IPS-11a (cell line): Measurements from ENCODE around the gene APEH.

Experiments
- H3K4me3 ChIP-seq: one replicate; pipeline ENCODE4 v1.5.1; 2013; ENCODE audit warnings: low read depth, low read length, control low read depth

The APEH gene

GRCh38 chr3:49711489-49711888, 37.3 kb downstream of the APEH start:
- H3K4me3 ChIP-seq: no peak overlapping the region

- H3K4me3 ChIP-seq: no peak overlapping the region
Measured at GRCh38 chr3:49712166-49712565, 38.0 kb downstream of the APEH start.

GRCh38 chr3:49712631-49713317, 38.6 kb downstream of the APEH start:
- no peak overlapping the region for H3K4me3 ChIP-seq

GRCh38 chr3:49713336-49714105, 39.4 kb downstream of the APEH start:
- H3K4me3 ChIP-seq: no peak overlapping the region

- no peak overlapping the region for H3K4me3 ChIP-seq
Measured at GRCh38 chr3:49714728-49715550, 40.8 kb downstream of the APEH start.

- no peak overlapping the region for H3K4me3 ChIP-seq
Measured at GRCh38 chr3:49715611-49716121, 41.5 kb downstream of the APEH start.

- H3K4me3 ChIP-seq: no peak overlapping the region
Measured at GRCh38 chr3:49716169-49716568, 42.0 kb downstream of the APEH start.

- no peak overlapping the region for H3K4me3 ChIP-seq
Measured at GRCh38 chr3:49716691-49717210, 42.6 kb downstream of the APEH start.

GRCh38 chr3:49717211-49717958, 43.2 kb downstream of the APEH start:
- no peak overlapping the region for H3K4me3 ChIP-seq

- no peak overlapping the region for H3K4me3 ChIP-seq
Measured at GRCh38 chr3:49717959-49718857, 44.1 kb downstream of the APEH start.

- H3K4me3 ChIP-seq: peak overlapping the region; percentile 70
Measured at GRCh38 chr3:49718858-49719213, 44.7 kb downstream of the APEH start.

- H3K4me3 ChIP-seq: peak within 1 kb of the TSS; percentile 70
Measured at GRCh38 chr3:49719214-49719884, 45.2 kb downstream of the APEH start, which contains the start of gene AMIGO3. Gene AMIGO3, minus strand, starts transcription at chr3:49719684. Its CDS starts 219 bp downstream, at chr3:49719465.

- no peak overlapping the region for H3K4me3 ChIP-seq
Measured at GRCh38 chr3:49720855-49721595, 46.9 kb downstream of the APEH start.

GRCh38 chr3:49721596-49721895, 47.4 kb downstream of the APEH start:
- H3K4me3 ChIP-seq: no peak overlapping the region

- H3K4me3 ChIP-seq: no peak overlapping the region
Measured at GRCh38 chr3:49721896-49722781, 48.0 kb downstream of the APEH start.

GRCh38 chr3:49722896-49723295, 48.7 kb downstream of the APEH start:
- peak overlapping the region; percentile 99 for H3K4me3 ChIP-seq

- H3K4me3 ChIP-seq: peak overlapping the region; percentile 99
Measured at GRCh38 chr3:49723296-49723627, 49.1 kb downstream of the APEH start.
